T-helper 1 cell (primary cell): Measurements from ENCODE around the gene TSPAN13.
"Not testable (repeated sequence)": the region's sequence is repeated elsewhere in the genome, so short reads cannot be mapped to it uniquely, and the experiment has no call there.

ENCODE experiments used
- DNase-seq, 5 donors: peaks; one replicate each; pipeline ENCODE4 v3.0.0-alpha.2; 2012 to 2020

TSPAN13 gene

GRCh38 chr7:16741676-16742075, 11.9 kb upstream of the TSPAN13 start:
- no peak for DNase-seq

GRCh38 chr7:16742547-16742946, 11.0 kb upstream of the TSPAN13 start:
- DNase-seq, result no peak

- DNase-seq, result no peak
These were observed 10.3 kb upstream of the TSPAN13 start for GRCh38 chr7:16743236-16743635.

- DNase-seq, result no peak
These were observed 8.9 kb upstream of the TSPAN13 start for GRCh38 chr7:16744518-16745250.

- DNase-seq, result no peak
These were observed 7.9 kb upstream of the TSPAN13 start for GRCh38 chr7:16745645-16746044.

- DNase-seq, result no peak
These were observed 6.5 kb upstream of the TSPAN13 start for GRCh38 chr7:16747102-16747501.

GRCh38 chr7:16753932-16754855, 639 bp downstream of the TSPAN13 start:
- no peak for DNase-seq

- no peak for DNase-seq
These were observed 1.3 kb downstream of the TSPAN13 start for GRCh38 chr7:16754856-16755317.

- DNase-seq, result no peak
These were observed 1.8 kb downstream of the TSPAN13 start for GRCh38 chr7:16755397-16755796.

GRCh38 chr7:16758036-16758435, 4.5 kb downstream of the TSPAN13 start:
- no peak for DNase-seq

- DNase-seq, result no peak
These were observed 5.4 kb downstream of the TSPAN13 start for GRCh38 chr7:16758631-16759611.

GRCh38 chr7:16759840-16760239, 6.3 kb downstream of the TSPAN13 start:
- DNase-seq, result no peak

- no peak for DNase-seq
These were observed 8.6 kb downstream of the TSPAN13 start for GRCh38 chr7:16762177-16762576.

- no peak for DNase-seq
These were observed 11.4 kb downstream of the TSPAN13 start for GRCh38 chr7:16764942-16765341.

- no peak for DNase-seq
These were observed 11.9 kb downstream of the TSPAN13 start for GRCh38 chr7:16765436-16765859.

GRCh38 chr7:16769994-16770393, 16.4 kb downstream of the TSPAN13 start:
- DNase-seq, result not testable (repeated sequence)

GRCh38 chr7:16770657-16771329, 17.2 kb downstream of the TSPAN13 start:
- no peak for DNase-seq

GRCh38 chr7:16773326-16773725, 19.8 kb downstream of the TSPAN13 start:
- DNase-seq, result no peak

GRCh38 chr7:16773884-16774283, 20.3 kb downstream of the TSPAN13 start:
- no peak for DNase-seq

- no peak for DNase-seq
These were observed 20.7 kb downstream of the TSPAN13 start for GRCh38 chr7:16774294-16774693.

GRCh38 chr7:16774986-16775385, 21.4 kb downstream of the TSPAN13 start:
- no peak for DNase-seq

GRCh38 chr7:16776053-16776452, 22.5 kb downstream of the TSPAN13 start:
- no peak for DNase-seq
